ENCODE results near the gene C16orf46.
"Not testable (repeated sequence)": the region's sequence is repeated elsewhere in the genome, so short reads cannot be mapped to it uniquely, and the experiment has no call there.

The C16orf46 gene

DNA sequence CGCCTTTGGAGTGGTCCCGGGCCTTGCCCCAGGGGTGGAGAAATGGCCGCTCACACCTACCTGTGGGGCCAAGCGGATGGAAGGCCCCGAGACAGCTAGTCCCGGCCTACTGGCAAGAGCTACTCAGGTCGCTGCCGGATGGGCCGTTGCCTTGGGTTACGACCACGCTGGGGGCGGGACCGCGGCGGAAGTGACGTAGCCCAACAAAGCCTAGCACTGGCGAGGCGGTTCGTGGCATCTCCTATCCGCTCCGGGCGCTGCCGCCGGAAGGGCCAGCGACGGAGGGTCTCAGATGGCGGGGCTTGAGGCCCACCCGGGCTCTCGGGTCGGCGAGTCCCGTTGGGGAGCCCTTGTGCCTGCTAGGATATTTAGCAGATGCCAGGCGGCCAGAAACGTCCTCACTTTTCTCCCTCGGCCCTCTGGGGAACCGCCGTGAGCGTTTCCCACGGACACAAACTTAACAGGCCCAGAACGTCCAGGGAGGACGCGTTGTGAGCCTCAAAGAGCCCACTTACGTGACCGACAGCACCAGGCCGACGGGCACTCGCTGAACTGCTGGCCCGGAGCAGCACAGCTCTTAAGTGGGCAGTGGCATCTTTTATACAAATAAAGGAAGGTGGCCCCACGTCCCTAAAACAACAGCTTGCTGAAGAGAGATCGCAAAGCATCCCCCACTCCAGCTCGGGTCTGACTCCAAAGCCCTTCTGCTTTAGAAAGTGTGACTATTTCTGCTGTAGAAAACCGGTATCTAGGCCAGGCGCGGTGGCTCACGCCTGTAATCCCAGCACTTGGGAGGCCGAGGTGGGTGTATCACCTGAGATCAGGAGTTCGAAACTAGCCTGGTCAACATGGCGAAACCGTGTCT, at the start of gene C16orf46:
C16orf46 (minus strand) TSS at position 163 of the 865 bp plus-strand sequence. CDS start 13,283 bp downstream, outside the sequence.
- no peak for FAIRE-seq

DNA sequence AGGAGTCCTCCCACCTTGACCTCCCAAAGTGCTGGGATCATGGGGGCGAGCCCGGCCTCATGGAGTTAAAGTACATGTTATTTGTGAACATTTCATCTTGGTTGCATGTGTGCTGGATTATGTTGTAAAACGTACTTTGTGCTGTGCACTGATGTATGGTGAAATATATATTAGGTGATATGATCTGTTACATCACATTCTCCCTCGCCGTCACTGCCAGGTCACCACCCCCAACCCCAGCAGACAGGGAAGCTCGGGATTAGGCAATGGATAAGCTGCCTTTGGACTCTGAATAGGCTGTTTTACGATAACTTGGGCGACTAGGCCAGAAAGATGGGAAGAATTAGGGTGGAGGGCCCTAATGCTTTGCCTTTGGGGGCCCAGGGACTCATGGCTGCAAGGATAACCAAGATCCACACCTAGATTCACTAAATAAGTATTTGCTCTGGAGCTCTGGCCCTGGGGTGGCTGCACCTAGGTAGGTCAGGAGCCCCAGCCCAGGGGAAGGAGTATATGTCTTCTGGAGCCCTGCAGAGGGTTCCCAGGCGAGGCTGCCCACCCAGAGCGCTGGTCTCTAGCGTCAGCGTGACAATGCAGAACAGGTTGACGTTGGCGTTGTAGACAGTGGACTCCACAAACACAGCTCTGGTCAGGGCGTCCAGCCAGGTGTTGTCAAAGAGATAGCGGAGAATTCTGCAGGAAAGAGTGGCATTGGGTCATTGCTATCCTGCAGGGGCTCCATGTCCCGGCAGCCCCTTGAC, 46.2 kb upstream of the C16orf46 start:
- FAIRE-seq, result no peak

DNA sequence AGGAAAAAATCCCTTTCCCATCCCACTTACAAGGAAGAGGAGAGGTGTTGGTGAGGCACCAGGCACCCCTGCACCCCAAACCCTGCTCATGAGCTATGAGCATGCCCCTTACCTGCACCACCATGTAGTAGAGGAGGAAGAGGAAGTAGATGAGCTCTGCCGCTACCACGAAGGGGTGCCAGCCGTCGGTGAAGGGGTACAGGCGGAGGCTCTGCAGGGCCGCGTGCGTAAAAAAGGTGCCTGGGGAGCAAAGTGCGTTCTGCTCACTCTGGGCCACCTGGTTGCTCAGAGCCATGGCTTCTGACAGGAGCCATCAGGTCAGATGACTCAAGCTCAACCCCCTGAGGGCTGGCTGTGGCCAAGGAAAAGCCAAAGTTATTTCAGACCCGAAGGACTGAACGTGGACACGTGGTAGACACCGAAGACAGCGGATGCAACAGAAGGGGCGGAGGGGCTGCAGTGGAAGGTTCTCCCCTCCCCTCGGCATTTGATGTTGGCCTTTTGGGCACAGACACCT, 44.5 kb upstream of the C16orf46 start:
- FAIRE-seq, result no peak

- FAIRE-seq, result no peak
Observed at GRCh38 chr16:81117436-81117835, 40.4 kb upstream of the C16orf46 start.

DNA sequence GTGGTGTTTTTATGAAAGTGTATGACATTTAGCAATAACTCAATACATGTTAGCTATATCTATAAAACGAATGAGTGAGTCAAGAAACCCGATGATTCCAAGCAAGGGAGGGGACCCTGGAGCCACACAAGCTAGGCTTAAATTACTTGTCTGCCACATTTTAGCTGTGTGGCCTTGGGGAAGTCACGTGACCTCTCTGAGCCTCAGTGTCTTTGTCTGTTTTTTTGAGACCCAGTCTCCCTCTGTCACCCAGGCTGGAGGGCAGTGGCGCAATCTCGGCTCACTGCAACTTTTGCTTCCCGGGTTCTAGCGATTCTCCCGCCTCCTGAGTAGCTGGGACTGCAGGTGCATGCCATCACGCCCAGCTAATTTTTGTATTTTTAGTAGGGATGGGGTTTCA, 39.2 kb upstream of the C16orf46 start:
- FAIRE-seq, result no peak

- FAIRE-seq, result no peak
Observed at GRCh38 chr16:81112453-81112852, 35.4 kb upstream of the C16orf46 start.

DNA sequence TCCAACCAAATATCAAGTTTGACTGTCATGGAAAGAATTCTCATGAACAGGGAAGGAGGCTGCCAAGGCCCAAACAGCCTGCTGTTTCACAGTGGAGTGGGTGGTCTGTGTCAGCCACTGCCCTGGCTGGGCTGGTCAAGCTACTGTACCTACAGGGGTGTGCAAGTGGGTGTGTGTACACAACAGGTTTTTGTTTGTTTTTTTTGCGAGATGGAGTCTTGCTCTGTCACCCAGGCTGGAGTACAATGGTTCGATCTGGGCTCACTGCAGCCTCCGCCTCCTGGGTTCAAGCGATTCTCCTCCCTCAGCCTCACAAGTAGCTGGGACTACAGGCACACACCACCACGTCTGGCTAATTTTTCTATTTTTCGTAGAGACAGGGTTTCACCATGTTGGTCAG, 32.2 kb upstream of the C16orf46 start:
- not testable (repeated sequence) for FAIRE-seq

DNA sequence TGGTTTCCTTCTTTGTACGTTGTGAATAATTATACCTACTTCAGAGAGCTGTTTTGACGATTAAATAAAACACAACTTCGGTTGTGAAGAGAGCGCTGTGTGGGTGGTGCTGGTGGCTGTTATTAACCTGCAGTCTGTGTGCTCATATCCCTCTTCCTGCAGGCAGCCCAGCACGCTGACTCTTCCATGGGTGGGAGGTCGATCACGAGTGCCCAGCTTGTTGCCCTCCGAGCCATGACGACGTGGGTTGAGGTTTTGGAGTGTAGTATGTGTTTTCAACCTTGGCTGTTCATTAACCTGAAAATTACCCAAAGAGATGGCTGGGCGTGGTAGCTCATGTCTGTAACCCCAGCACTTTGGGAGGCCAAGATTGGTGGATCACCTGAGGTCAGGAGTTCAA, 30.5 kb upstream of the C16orf46 start:
- no peak for FAIRE-seq

DNA sequence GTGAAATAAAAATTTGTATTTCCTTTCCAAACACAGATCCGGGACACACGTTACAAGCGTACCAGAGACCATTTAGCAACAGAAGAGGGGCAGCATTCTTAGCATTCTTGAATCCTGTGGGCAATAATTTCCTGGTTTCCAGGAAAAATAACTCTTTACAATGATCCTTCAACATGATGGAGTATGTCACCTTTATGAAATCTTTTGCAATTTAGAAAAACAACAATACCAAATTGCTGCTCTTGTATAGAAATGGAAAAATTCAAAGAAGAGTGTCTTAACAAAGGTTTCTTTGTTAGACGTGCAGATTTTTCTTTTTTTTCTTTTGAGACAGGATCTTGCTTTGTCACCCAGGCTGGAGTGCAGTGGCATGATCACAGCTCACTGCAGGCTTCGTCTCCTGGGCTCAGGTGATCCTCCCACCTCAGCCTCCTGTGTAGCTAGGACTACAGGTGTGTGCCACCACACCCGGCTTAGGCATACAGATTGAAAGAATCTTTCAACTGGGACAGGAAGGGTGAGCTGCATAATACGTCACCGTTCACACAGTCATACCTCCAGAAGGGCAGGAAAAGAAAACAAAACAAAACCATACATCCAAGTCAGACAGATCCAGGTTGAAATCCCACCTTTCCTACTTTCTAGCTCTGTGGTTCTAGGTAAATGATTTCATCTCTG, 29.9 kb upstream of the C16orf46 start:
- no peak for FAIRE-seq

DNA sequence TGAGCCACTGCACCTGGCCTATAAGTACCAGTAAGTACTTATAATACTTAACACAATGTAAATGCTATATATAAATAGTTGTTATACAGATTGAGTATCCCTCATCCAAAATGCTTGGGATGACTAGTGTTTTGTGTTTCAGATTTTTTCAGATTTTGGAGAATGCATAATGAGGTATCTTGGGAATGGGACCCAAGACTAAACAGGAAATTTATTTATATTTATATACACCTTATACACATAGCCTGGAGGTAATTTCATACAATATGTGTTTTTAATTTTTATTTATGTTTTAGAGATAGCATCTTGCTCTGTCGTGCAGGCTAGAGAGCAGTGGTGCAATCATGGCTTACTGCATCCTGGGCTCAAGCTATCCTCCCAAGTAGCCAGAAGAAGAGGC, 28.9 kb upstream of the C16orf46 start:
- no peak for FAIRE-seq

DNA sequence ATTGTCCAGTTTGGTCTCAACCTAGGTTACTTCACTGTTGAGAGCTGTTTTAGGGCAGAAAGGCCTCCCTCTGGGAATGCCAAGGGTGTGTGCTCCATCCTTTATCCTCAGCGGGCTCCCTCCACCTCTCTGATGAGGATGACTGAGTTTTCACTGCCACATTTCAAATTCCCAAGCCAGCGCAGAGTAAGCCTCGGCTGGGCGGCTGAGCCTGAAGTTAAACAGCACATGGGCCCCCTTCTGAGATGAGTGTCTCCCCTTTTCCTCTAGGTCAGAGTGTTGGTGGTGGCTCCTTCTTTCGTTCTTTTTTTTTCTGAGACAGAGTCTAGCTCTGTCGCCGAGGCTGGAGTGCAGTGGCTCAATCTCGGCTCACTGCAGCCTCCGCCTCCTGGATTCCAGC, 24.7 kb upstream of the C16orf46 start:
- FAIRE-seq, result no peak

DNA sequence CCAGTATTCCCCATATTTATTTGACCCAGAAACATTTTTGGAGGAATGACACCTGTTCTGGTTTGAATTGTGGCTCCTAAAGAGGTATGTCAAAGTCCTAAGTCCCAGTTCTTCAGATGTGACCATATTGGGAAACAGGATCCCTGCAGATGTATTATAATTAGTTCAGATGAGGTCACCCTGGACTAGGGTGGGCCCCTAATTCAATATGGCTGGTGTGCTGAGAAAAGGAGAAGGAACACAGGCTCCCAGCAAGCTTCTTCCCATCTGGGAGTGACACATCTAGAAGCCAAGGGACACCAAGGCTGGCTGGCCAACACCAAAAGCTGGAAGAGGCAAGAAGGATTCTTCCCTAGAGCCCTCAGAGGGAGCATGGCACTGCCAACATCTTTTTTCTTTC, 22.9 kb upstream of the C16orf46 start:
- no peak for FAIRE-seq

- FAIRE-seq, result no peak
Observed at GRCh38 chr16:81097230-81097629, 20.2 kb upstream of the C16orf46 start.

- FAIRE-seq, result no peak
Observed at GRCh38 chr16:81096715-81097208, 19.7 kb upstream of the C16orf46 start.

DNA sequence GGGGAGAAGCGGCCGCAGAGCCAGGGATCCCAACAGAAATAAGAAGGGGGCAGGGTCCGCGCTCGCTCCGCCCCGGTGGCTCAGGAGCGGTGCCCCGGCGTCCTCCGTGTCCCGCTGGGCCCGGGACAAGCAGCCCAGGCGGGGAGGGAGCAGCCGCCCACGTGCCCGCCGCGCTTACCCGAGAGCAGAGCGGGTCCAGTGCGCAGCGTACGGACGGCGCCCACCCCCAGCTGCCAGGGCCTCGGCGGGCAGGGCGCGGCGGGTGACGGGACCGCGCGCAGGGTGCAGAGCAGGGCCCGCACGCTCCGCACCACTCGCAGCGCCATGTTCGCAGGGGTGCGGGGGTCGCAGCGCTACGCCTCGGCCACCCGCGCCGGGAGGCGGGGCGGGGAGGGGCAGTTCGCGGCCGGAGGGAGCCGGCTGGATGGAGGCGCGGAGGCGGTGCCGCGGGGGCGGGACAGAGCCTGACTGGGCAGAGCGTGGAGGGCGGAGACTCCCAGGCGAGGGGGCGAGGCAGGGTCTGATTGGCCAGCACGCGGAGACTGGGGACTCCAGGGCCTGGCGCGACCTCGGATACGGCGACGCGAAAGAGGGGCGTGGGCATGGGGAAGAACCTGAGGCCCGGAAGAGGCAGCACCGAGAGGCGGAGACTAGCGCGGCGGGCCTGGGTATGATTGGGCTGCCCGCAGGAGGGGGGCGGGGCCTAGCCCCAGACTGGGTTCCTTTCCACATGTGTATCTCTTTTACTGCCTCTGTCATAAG, 19.1 kb upstream of the C16orf46 start, which contains the start of gene GCSH:
GCSH (minus strand) TSS at position 443 of the 762 bp plus-strand sequence; CDS start at position 326, 117 bp downstream.
- FAIRE-seq, result peak; percentile 31

GRCh38 chr16:81095653-81095952, 18.6 kb upstream of the C16orf46 start:
- no peak for FAIRE-seq

DNA sequence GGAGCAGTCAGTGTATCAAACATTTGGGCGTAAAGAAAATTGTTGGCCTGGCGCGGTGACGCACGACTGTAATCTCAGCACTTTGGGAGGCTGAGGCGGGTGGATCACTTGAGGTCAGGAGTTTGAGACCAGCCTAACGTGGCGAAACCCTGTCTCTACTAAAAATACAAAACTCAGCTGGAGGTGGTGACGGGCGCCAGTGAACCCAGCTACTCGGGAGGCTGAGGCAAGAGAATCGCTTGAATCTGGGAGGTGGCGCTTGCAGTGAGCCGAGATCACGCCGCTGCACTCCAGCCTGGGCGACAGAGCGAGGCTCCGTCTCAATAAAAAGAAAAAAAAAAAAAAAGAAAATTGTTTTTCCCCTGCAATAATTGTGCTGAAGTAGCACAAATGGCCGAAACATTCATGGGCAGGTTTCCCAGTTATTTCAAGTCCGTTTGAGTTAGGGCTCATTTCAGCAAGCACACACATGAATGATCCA, 17.8 kb upstream of the C16orf46 start:
- no peak for FAIRE-seq

DNA sequence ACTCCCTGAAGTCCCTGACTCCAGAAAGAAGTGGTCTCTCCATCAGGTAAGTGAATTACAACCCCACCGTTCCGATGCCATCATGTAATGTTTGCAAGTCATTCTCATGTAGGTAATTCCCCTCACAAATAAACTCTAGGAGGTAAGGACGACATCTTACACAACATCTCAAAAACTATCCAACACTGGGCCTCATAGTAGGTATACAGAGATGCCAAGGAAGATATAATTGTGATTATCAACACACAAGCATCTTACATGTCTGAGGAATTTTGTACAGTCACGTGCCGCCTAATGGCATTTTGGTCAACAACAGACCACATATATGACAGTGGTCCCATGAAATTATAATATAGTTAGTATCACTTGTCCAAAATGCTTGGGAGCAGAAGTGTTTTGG, 11.8 kb upstream of the C16orf46 start:
- FAIRE-seq, result no peak

- no peak for FAIRE-seq
Observed at GRCh38 chr16:81081014-81081413, 4.0 kb upstream of the C16orf46 start.

- FAIRE-seq, result no peak
Observed at GRCh38 chr16:81080233-81080632, 3.2 kb upstream of the C16orf46 start.

DNA sequence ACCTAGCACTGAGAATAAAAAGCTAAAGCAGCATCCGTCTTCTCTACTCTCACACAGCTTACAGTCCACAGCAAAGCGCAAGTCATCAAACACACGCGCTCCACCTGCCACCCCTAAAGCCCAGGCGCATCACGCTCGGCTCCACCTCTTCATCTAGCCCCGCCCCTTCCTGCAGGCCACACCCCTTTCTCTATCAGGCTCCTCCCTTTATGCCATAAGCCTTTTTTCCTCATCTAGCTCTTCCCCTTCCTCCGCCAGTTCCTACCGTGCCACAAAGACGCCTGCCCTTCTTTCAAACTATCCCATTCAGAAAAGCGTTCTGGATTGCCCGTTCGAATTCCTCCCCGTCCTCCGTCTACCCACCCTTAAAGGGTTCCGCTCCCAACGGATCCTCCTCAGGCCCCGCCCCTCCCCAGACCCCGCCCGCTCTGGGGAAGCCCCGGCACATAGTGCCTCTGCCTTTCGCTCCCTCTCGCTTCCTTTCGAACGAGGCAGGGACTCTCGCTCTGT, 417 bp downstream of the C16orf46 start:
- no peak for FAIRE-seq
